ENCODE measurements around the gene SERINC2.

Gene SERINC2

DNA sequence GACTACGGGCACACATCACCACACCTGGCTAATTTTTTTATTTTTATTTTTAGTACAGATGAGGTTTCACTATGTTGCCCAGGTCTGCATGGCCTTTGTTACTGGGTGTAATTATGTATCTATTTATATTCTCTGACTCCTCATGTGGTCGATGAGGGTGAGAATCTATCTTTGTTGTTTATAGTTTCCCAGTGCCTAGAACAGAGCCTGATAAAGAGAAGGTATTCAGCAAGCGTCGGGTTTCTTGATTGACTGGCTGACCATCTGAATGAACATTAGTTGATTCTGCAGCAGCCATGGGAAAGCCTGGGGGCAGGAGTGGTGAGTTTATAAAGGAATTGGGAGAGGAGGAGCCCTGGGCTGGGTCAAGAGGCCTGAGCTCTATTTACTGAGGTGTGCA lies 28.5 kb downstream of the SERINC2 start:
- no peak for DNase-seq (ENCODE audit: extremely low read depth, low read depth)
- TF ChIP-seq, protein P1, sequence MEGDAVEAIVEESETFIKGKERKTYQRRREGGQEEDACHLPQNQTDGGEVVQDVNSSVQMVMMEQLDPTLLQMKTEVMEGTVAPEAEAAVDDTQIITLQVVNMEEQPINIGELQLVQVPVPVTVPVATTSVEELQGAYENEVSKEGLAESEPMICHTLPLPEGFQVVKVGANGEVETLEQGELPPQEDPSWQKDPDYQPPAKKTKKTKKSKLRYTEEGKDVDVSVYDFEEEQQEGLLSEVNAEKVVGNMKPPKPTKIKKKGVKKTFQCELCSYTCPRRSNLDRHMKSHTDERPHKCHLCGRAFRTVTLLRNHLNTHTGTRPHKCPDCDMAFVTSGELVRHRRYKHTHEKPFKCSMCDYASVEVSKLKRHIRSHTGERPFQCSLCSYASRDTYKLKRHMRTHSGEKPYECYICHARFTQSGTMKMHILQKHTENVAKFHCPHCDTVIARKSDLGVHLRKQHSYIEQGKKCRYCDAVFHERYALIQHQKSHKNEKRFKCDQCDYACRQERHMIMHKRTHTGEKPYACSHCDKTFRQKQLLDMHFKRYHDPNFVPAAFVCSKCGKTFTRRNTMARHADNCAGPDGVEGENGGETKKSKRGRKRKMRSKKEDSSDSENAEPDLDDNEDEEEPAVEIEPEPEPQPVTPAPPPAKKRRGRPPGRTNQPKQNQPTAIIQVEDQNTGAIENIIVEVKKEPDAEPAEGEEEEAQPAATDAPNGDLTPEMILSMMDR (IDR thresholded peaks at IDR 0.05; ENCODE audit: low read depth, low read length) = no peak

DNA sequence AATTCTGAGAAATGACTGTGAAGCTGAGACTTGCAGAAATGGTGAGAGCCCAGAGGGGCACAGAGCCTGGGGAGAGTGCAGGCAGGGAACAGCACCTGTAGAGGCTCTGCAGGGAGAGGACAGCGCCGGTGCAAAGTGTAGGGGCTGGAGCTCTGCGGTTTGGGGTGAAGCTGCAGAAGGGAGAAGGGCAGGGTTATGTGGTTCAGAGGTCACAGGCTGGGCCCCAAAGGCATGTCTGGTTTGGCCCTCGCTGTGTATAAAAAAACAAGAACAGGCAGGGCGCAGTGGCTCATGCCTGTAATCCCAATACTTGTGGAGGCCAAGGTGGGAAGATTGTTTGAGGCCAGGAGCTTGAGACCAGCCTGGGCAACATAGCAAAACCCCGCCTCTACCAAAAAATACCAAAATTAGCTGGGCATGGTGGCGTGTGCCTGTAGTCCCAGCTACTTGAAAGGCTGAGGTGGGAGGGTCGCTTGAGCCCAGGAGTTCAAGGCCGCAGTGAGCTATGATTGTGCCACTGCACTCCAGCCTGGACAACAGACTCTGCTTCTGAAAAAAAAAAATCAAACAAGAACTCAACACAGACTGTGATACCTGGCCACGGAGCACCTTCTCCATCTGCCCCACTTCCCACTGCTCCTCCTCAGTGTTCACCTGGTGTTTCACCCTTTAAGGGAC lies 29.1 kb downstream of the SERINC2 start:
- TF ChIP-seq, protein P1 (IDR thresholded peaks at IDR 0.05; ENCODE audit: low read depth, low read length) = no peak
- DNase-seq (ENCODE audit: extremely low read depth, low read depth) = no peak

DNA sequence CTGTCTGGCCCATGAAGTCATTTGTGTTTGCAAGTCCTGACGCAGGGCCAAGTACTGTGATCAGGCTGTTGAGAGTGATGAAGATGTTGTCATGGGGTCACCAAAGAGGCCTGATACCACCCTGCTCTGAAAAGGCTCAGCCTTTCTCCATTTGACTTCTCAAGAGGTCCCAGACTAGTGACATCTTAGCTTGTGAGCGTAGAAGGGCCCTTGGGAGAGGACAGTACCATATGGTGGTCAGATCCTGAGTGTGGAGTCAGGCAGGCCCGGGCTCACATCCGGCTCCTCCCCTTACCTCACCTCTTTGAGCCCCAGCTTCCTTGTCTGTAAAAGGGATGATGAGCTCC lies 29.6 kb downstream of the SERINC2 start:
- no peak for DNase-seq (ENCODE audit: extremely low read depth, low read depth)
- TF ChIP-seq, protein P1 (IDR thresholded peaks at IDR 0.05; ENCODE audit: low read depth, low read length) = no peak

DNA sequence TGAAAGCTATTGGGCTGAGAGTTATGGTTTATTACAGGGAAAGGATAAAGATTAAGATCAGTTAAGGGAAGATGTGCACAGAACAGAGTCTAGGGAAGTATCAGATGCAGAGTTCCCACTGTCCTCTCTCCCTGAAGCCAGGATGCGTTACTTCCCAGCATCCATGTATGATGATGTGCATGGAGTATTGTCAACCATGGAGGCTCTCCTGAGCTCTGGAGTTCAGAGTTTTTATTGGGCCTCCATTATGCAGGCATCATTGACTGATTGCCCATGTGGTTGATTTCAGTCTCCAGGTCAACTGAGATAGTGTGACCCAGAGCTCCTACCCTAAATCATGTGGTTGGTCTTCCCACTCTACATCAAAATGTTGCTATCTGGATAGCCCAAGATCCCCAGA lies 30.7 kb downstream of the SERINC2 start:
- no peak for DNase-seq (ENCODE audit: extremely low read depth, low read depth)
- TF ChIP-seq, protein P1 (IDR thresholded peaks at IDR 0.05; ENCODE audit: low read depth, low read length) = no peak

DNA sequence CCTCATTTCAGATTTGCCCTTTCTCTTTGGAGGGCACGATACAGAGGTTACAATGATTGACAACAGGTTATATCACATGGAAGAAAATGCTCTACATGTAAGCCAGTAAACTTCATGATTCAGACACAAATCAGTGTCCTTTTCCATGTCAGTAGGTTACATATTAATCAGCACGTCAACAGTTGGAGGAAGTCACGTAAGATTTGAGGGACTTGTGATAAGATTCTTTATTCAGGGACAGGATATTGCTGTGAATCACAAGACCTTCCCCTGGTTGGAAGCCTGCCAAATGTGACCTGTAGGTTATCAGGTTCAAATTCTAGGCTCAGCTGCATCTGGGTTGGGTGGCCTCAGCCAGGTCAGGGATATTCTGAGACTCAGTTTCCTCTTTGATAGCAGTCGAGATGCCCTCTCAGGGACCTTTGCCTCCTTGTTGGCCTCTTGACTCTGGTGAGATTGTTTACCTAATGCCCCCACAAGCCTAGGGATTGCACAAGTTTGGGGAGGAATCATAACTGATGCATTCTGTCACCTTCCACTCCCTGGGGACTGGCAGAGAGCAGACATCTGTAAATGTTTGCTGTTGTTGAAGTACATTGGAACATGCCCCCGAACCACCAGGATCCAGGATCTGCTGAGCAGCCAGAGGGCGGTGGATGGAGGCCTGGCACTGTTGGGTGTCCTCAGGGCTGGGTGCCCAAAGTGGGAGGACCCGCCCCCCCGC lies 31.9 kb downstream of the SERINC2 start:
- TF ChIP-seq, protein P1 (IDR thresholded peaks at IDR 0.05; ENCODE audit: low read depth, low read length) = no peak
- DNase-seq (ENCODE audit: extremely low read depth, low read depth) = no peak

DNA sequence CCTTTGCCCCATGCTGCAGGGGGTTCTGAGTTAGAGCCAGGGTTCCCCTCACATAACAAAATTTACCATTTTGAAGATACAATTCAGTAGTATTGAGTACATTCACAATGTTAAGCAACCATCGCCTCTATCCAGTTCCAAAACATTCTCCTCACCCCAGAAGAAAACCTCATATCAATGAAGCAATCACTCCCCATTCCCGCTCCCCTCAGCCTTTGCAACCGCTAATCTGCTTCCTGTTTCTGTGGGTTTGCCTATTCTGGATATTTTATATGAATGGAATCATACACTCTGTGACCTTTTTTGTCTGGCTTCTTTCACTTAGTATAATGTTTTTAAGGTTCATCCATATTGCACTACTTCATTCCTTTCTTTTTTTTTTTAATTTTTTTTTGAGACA lies 32.9 kb downstream of the SERINC2 start:
- DNase-seq (ENCODE audit: extremely low read depth, low read depth) = no peak
- TF ChIP-seq, protein P1 (IDR thresholded peaks at IDR 0.05; ENCODE audit: low read depth, low read length) = no peak

DNA sequence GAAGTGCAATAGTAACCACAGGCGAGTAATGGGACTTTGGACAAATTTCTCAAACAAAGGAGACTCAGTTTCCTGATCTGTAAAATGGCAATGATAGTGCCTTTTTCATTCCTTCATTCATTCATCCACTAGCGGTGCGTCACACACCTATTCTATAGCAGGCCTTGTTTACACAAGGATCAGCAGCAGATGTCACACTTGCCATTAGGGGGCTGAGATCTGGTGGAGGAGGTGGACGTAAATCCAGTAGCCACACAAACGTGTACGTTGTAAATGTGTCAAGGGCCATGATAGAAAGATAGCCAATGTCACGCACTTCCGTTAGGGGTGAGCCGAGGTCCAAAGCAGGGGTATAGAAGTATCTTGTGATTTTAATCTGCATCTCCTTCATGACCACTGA lies 34.2 kb downstream of the SERINC2 start:
- no peak for DNase-seq (ENCODE audit: extremely low read depth, low read depth)
- TF ChIP-seq, protein P1 (IDR thresholded peaks at IDR 0.05; ENCODE audit: low read depth, low read length) = no peak
